Testis (tissue), 2 donors: Measurements from ENCODE around the gene LBH.

Experiments used
- CTCF ChIP-seq, 3 experiments: fragments of 450-650 bp in 2 of 3; fragments of 200-600 bp in 1 of 3; sonication (generic) in 1 of 3; IDR thresholded peaks; one replicate each; pipeline ENCODE4 v1.5.1; 2016 to 2019; ENCODE audit warnings: antibody characterized with exemption in 3 of 3, mild to moderate bottlenecking in 2 of 3, moderate library complexity in 1 of 3
- POLR2A ChIP-seq: fragments of 450-650 bp; IDR thresholded peaks from one replicate; pipeline ENCODE4 v1.6.1; 2017; ENCODE audit warnings: antibody characterized with exemption, mild to moderate bottlenecking, moderate library complexity

- TF ChIP-seq CTCF (IDR thresholded peaks at IDR 0.05), result no peak
- no peak for TF ChIP-seq POLR2A
These were observed 4.9 kb upstream of the LBH start for GRCh38 chr2:30226144-30227032.
